A673 (cell line): ENCODE measurements around the gene PVALB.

Experiments
- CTCF ChIP-seq: fragments of 300-800, 200-600 bp; sonication (generic); conservative IDR thresholded peaks from 2 replicates; pipeline ENCODE4 v1.5.1; 2017; ENCODE audit warnings: low read depth, mild to moderate bottlenecking, antibody characterized with exemption, low read length, moderate library complexity, mixed read lengths
- EZH2 ChIP-seq: fragments of 200-600 bp; sonication (generic); IDR thresholded peaks from 2 replicates; pipeline ENCODE4 v1.6.1; 2017; ENCODE audit warnings: borderline replicate concordance, low read depth, mild to moderate bottlenecking, mixed read lengths, antibody characterized with exemption, low read length; ENCODE audit not compliant: poor library complexity, severe bottlenecking

- TF ChIP-seq CTCF (no peak), EZH2 (no peak)
Observed at GRCh38 chr22:36830601-36831000, 13.8 kb upstream of the PVALB start.
